GM21381 (cell line): Measurements from ENCODE around the gene TMEM144.
"Not testable (repeated sequence)": the region's sequence is repeated elsewhere in the genome, so short reads cannot be mapped to it uniquely, and the experiment has no call there.

Experiments
- ATAC-seq: cut with Tn5 transposase; IDR thresholded peaks from one replicate; pipeline ENCODE4 v1.9.1; 2021; ENCODE audit warnings: mild to moderate bottlenecking, moderate library complexity; ENCODE audit not compliant: unreplicated experiment

The TMEM144 gene

DNA sequence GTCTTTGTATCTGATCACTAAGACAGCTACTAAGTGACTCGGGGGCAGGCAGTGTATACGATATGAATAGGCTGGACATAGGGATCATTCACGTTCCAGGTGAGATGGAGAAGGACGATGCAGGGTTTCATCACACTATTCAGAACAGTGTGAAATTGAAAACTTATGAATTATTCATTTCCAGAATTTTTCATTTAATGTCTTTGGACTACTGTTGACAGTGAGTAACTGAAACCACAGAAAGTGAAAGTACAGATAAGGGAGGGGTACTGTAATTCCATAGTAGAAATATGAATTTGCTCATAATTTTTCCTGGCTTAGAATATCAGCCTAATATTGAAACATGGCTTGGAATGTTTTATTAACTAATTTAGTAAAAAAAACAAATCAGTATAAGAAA is 24.4 kb downstream of the TMEM144 start:
- ATAC-seq, result no peak

DNA sequence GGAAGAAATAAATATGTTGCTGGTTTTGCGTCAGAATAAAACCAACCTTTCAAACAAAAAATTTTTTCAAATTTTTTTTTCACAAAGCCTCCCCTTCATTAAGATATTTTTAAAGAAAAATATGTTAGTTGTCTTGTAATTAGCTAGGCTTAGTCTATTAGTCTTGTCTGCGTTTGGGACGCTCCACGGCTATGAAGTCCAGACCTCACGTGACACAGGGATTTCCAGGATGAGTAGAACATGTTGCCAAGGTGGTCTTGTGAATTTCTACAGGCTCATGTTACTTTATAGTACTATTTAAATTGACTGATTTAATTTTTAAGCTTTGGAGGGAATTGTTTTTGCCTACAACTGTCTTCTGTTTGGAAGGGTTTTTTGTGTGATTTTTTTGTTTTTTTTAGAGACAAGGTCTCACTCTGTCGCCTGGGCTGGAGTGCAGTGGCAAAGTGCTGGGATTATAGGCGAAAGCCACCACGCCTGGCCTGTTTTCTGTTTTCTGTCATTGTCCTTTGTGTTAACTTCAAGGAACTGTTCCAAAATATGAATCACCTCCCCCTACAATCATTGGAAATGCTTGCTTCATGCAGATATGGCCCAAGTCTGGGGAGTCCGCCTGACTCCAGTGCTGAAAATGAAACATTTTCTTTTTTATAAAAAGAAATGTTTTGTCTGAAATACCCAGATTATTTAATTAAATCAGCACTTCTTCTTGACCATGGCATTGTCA is 26.2 kb downstream of the TMEM144 start:
- no peak for ATAC-seq

DNA sequence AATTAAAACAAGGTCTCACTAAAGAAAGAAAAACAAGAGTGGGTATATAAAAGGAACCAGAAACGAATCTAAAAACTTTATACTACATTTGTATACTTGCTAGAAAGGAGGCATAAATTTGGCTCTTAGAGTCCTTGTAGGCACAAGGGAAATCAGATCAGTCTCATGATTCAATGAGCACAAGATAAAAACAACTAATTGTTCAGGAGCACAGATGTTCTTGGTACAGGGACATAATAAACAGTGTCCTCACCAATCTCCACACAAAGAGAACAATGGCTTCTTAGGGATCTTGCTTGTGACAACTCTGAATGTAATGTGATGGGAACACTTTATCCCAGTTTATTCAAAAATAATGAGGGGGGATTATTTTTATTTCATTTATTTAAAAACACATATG is 28.3 kb downstream of the TMEM144 start:
- ATAC-seq, result no peak

DNA sequence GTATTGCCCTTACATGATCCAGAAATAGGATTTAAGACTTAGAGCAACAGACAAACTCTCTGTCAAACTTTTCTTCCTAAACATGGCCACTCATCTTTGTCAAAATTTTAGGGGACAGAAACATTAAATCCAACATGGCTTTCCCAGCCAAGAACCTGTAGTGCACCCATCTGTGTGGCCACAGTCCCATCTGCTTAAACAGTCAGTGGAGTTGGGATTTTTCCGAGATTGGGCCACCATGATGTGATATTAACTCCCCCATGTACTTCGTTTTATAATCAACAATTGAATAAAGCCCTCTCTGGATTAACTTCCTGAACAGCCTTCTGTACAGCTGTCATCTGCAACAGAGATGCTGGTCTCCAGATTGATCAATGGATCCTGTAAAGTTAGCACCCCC is 28.9 kb downstream of the TMEM144 start:
- no peak for ATAC-seq

DNA sequence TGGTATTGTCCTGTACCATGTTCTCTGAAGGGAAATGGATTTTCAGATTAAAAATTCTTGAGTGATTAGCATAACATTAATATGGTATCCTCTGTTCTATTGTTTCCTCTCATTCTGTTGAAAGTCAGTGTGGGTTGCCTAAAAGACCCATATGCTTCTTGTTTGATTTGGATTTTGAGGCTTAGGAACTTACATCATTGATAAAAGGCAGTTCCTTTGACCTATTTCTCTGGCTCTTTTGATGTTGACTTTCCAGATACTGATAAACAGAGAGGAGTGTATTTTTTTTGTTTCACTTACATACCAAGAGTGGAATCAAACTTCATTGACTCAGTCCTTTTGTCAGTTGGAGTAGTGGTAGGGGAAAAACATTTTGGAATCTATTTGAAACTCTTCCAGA is 32.8 kb downstream of the TMEM144 start:
- no peak for ATAC-seq

DNA sequence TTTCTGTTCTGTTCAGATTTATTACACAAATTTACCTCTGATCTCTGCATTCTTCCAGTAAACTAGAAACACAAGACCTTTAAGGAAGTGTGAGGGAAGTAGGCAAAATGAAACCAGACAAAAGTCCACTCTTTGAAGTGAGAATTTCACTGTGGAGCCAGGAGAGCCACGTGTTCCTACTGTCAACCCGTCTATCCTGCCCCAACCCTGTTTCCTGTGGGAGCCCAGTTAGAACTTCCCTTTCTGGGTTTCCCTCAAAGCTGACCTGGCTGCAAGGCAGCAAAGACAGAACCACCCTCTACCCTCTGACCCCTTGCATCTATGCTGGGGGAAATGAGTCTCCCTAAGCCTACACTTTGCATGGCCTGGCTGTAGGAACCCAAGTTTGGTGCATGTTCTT is 40.0 kb downstream of the TMEM144 start:
- no peak for ATAC-seq

DNA sequence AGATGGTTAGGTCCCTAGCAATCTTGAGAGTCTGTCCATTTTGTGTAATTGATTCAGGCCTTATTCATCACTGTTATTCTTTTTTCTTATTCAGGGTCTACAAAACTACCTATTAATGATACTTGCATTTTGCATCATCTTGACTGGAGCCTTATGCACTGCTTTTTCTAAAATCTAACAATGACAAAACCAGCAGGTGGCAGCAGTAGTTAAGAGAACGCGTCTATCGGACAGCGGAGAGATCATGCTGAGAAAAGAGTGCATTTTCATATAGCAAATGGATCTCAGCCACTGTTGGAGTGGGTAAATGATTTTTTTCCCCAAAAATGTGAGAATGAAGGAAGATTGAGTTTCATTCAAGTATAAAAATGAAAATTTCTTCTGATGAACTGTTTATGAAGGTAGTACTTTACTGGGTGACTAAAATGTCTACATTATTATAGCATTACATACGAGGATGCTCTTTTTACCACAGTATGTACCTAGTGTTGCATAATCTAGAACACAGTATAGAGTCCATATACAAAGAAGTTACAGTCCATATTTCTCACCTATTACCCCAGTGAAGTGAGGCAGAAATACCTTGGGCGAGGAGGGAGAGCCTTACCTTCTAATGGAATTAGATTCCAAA is 43.2 kb downstream of the TMEM144 start:
- ATAC-seq, result peak; percentile 85

DNA sequence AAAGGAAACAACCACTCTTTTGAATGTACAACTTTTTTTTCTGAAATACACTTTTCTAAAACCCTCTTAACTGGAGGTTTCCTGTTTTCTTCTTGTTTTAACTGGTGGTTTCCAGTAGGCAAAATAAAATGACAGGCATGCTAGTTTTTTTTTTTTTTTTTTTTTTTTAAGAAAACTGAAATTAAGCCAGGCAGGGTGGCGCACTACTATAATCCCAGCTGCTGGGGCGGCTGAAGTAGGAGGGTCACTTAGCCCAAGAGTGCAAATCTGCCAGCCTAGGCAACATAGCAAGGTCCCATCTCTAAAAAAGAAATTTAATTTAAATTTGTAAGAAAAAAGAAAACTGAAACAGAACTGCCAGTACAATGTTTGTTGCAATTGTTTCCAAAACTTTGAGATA is 44.0 kb downstream of the TMEM144 start:
- no peak for ATAC-seq

DNA sequence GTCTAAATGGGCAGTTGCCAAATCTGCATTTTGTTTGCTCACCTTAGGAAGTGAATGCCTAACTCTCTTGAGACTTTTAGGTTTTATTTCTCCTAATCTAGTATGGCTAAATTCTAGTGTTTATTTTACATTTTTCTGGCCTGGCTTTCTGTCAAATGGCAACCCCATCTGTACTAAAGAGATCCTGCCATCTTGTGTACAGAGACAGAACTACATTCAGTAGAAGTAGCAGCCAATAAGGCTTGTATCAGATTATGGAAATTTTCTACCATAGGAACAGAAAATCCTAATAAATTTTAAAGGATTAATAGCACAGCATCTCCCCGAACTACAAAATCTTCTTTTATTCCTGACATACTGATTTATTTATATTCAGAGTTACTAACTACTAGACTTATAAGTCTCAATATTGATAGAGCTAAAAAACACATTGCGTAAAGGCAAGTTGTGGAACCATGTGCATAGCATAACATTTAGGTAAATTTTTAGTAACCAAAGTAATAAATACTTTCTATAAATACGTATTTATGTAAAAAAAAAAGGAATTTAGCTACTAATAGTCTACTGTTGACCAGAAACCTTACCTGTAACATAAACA is 45.5 kb downstream of the TMEM144 start:
- peak; percentile 57 for ATAC-seq

DNA sequence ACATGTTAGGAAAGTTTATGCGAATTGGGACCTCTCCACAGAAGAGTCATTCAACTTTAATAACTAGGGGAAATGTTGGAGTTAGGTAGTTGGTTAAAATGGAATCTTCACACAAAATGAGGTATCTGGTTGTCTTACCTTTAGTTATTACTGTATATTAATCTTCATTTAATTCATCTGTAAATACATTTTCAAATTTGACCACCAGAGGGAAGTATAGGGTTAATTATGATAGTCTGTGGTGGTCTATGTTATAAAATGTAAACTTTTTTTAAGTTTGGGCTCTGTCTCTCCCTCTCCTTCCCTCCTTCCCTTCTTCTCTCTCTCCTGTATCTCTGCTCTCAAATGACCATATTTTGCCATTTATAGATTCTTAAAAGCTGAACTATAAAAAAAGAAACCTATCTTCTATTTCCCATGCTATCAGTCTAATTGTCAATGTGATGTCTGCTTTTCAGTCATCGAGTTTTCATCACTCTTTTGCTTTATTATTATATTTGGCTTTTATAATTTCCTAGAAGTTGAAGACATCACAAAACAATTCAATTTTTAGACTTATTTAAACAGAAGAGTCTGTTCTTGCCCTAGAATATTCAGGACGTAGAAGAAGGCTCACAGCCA is 49.8 kb downstream of the TMEM144 start:
- no peak for ATAC-seq

DNA sequence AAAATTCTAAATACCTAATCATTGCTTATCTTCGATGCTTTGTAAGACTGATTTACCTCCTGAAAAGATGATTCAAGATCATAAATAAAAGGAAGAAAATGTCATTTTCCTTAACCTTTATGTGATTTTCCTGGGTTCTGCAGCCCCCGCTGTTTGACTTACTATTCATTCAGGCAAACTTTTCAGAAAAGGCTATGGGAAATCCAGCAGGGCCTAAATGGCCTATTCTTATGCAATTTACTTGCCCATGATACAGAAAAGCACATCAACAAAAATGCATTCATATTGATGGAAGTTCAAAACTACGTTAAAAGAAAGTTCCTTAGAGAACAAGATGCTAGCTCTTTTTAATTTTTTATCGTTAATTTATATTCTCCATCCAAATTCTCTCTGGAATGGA is 51.2 kb downstream of the TMEM144 start:
- ATAC-seq, result no peak

DNA sequence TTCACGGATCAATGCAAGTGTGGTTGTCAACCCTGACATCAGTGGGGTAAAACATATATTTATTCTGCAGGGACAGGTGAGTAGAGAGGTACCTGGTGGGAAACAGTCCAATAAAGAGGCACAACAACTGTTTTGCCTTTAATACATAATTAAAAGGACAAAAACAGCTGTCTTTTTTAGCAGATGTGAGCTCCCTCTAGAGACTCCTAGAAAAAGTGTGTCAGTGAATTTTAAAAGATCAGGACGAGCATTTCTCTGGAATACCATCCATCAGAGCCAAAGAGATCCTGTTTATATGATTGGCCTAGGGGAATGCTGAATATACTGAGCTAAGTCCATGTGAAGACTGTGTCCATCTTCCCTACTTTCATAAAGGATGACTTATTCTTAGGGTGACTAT is 58.3 kb downstream of the TMEM144 start:
- ATAC-seq, result no peak

DNA sequence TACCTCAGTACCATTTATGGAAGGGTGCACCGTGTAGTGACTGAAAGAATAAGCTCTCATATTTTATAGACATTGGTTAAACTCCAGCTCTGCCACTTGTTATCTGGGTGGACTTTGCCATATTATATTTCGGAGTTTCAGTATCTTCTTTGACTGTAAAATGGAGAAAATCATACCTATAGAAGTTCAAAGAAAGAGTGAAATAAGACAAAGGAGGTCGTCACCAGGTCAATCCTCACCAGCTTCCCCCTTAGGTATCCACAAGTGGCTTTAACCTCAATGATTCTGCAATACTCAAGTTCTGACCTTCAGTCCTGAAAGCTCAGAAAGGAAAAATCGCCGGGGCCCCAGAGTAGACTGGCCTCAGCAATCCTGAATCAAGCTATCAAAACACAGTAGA is 64.3 kb downstream of the TMEM144 start:
- no peak for ATAC-seq

DNA sequence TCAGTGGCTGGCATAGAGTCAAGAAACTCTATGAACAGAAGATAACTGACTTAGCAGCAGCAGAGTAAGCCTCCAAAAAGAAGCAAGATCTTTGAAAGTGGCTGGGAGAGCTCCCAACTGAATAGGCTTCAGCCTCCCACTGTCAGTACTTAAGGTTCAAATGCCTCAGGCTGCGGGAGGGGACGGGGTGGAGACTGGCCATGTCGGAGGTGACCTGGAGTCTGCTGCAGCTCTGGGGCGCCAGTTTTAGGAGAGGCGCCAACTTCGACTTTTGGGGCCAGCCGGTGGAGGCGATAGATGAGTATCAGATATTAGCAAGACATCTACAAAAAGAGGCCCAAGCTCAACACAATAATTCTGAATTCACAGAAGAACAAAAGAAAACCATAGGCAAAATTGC is 67.3 kb downstream of the TMEM144 start:
- no peak for ATAC-seq

DNA sequence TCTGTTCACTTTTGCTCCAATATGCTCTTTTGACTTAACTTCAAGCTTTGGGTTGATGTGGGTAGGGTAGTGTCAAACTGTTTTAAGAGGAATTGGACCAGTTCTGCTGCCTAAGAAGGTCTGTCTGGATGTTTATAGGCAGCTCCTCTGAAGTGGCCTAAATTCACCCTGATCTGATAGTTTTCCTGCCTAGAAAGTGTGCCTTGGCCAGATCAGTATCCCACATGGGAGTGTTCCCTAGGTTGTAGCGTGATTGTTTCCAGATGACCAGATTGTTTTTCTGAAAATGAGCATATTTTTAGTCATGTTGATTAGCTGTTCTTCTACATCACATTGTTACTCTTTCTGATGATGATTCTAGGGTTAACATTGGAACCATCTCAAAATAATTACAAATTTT is 68.8 kb downstream of the TMEM144 start:
- not testable (repeated sequence) for ATAC-seq

DNA sequence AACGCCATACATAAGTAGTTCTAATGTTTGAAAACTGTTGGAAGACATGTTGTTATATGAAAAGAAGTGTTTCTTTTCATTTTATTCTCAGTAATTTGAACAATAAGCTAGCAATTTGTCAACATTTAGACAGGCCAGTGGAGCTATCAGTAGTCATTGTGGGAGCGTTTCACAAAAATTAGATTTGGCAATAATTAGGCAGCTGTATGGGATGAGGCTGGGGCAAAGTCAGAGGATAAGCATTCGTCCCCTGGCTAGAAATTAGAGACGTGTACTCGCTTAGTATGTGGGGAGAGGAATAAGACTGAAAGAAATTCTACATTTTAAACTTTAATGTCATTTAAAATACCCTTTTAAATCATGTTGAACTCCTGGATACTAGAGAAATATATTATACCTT is 70.6 kb downstream of the TMEM144 start:
- no peak for ATAC-seq

DNA sequence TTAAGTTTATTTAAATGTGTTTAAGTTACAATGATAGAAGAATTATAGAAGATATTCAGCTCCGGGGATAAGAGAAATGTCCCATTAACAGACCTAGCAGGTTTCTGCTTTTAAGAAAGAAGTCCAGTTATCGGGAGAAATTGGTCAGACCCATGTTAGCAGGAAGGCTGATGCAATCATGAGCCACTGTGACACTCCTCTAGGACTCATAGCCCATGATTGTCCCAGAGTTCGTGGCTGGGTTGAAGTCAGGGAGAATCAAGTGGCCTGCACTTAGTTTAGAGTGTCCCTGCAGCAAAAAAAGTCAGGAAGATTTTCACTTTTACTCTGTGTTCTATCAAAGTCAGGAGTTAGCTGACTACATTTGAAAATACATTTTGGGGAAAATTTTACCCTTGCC is 72.0 kb downstream of the TMEM144 start:
- no peak for ATAC-seq

DNA sequence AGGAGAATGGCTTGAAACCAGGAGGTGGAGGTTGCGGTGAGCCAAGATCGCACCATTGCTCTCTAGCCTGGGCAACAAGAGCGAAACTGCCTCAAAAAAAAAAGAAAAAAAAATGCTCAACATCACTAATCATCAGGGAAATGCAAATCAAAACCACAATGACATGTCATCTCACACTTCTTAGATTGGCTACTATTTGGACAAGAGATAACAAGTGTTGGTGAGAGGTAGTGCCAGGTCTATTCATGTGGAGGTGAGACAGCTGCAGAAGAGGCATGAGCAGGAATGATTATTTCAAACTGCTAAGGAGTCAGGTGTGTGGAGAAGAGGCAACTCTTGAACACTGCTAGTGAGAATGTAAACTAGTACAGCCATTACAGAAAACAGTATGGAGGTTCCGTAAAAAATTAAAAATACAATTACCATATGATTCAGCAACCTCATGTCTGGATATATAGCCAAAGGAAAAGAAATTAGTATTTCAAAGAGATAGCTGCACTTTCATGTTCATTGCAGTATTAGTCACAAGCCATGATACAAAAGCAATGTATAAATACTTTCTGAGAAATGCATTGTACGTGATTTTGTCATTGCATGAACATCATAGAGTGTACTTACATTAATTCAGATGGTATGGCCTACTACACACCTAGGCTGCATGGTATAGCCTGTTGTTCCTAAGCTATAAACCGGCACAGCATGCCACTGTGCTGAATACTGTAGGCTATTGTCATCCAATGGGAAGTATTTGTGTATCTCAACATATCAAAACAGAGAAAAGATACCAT is 75.3 kb downstream of the TMEM144 start:
- no peak for ATAC-seq

DNA sequence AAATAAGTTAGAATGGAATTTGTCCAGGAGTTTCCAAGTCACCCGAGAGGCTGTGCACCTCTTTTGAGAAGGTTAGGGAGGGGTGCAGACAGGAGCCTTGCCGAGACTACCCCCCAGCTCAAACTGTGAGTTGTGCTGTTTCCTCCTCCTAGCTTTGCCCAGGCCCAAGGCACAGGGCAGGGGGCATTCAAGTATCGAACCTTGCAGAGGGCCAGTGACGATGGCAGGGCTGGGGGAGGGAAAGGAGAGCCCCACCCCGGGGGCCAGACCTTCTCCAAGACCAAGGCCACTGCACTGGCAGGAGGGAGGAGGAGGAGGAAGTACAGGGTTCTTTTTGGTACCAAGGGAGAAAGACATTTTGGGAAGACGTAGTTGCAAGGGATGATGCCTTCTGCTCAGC is 80.6 kb downstream of the TMEM144 start:
- no peak for ATAC-seq

DNA sequence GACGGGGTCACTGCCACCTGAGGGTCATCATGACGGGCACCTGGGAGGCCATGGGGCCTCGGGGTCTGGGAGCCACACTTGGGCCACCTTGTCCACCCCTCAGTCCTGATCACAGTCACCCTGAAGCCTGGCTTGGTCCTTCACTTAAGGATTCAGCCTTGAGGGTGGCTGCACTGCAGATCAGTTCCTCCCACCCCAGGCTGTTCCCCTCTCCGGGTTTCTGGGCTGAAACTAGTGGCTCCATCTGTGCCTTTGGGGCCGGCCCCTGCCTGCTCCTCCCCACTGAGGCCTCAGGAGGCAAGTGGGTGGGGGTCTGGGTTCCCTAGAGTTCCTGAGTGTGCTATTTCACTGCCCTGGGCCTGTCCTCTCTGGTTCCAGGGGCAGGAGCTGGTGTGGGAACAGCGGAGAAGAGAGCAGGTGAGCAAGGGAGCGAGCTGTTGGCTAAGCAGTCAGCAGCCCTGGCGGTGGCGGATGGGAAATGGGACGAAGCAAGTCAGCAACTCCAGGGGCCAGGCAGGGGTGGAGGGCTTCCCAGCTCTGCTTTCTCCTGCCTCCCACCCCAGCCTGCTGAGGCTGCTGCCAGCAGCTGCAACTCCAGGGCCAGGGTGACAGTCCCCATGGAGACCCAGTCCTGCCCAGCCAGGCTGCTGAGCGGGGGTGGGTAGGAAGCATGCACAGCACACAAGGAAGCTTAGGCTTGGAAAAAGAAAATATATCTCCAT is 81.2 kb downstream of the TMEM144 start:
- no peak for ATAC-seq

DNA sequence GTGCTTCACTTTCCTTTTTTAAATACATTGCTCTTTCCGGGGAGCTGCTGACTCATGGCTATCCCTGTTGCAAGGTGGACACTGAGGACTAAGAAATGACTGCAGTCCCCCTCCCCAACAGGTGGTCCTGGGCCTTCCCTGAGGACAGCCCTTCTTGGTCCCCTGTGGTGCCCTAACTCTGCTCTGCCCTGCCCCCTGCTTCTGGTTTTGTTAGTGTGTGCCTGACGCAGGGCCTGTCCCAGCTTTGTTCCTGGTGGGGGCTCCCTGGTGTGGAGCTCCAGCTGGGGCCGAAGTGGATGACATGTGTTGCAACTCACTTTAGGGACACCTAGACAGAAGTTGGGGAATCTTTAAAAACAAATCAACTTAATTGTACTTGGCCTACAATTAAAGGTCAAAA is 81.9 kb downstream of the TMEM144 start:
- no peak for ATAC-seq
